ENCODE results near the gene XIST.

- TF ChIP-seq CREB5 (CRISPR knock-in tag; IDR thresholded peaks at IDR 0.05; ENCODE audit: low read depth) = no peak
- TF ChIP-seq BACH2 (CRISPR knock-in tag; IDR thresholded peaks at IDR 0.05; ENCODE audit: borderline replicate concordance) = no peak
- TF ChIP-seq ZFP3 (CRISPR knock-in tag; IDR thresholded peaks at IDR 0.05) = no peak
- TF ChIP-seq CSDC2 (CRISPR knock-in tag; IDR thresholded peaks at IDR 0.05) = no peak
- no peak for TF ChIP-seq PPARA (CRISPR knock-in tag; IDR thresholded peaks at IDR 0.05; ENCODE audit: borderline replicate concordance)
- TF ChIP-seq ZNF565 (CRISPR knock-in tag; conservative IDR thresholded peaks at IDR 0.05; ENCODE audit: low read depth) = no peak
- TF ChIP-seq ZFP30 (CRISPR knock-in tag; IDR thresholded peaks at IDR 0.05) = no peak
- TF ChIP-seq PATZ1 (CRISPR knock-in tag; IDR thresholded peaks at IDR 0.05; ENCODE audit: borderline replicate concordance) = no peak
- no peak for TF ChIP-seq TOX (CRISPR knock-in tag; IDR thresholded peaks at IDR 0.05; ENCODE audit: borderline replicate concordance)
- TF ChIP-seq SNAI2 (CRISPR knock-in tag; IDR thresholded peaks at IDR 0.05) = no peak
- TF ChIP-seq ZNF70 (CRISPR knock-in tag; IDR thresholded peaks at IDR 0.05) = no peak
These were observed 18.3 kb downstream of the XIST start for GRCh38 chrX:73834219-73834618.
